CD4-positive, alpha-beta T cell treated with Interleukin-4 for 4 hours (primary cell): ENCODE results near the gene MAP2K6.

Experiments
- DNase-seq: peaks from one replicate; pipeline ENCODE4 v3.0.0-alpha.2; 2020

MAP2K6 gene

DNA sequence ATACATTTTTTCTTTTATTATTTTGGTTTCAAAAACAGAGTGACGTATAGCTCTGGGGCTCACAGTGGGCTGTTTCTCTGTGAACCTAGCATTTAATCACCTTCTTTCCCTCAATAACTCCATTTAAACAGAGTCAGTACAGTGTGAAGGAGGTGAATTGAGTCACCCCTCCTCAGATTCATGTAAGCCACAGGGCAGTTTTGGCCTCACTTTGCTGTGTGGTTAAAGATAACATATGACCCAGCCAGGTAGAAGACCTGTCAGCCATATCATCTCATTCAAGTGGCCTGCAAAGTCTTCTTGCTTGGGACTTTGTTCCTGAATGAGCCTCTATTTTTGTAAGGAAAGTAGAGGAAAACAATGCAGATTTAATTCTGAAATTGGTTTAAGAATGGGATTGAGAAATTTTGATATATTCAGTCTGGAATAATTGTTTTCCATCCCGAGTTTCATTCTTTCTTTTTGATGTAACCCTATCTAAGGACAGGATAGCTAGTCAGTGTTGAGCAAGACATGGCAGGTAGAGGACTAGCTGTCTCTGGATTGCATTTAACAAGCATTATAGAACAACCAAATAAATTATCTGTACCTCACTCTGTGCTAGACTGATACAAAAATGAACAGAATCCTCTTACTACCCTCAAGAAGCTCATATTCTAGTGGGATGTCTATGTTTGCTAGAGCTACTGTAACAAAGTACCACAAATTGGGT is 13.1 kb downstream of the MAP2K6 start:
- no peak for DNase-seq

GRCh38 chr17:69428252-69428980 is 13.9 kb downstream of the MAP2K6 start:
- DNase-seq: no peak

- no peak for DNase-seq
These were observed 16.0 kb downstream of the MAP2K6 start for GRCh38 chr17:69430488-69430887.

- DNase-seq: no peak
These were observed 17.3 kb downstream of the MAP2K6 start for GRCh38 chr17:69431835-69432234.

DNA sequence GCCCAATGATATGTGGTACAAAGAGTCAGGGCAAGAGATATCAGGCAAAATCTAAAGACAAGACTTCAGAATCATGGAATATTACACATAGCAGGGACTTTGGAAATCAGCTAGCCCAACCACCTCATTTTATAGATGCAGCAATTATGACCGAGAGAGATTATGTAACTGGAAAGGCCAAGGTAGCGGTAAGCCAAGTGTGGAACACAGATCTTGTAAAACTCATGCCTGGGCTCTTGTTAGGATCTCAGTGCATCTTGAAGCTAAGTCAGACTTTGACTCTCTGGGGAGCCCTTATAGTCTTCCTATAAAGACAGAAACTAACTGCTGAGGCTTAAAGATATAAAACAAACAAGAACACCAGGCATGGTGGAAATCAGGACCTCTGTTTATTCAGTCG is 18.6 kb downstream of the MAP2K6 start:
- DNase-seq: no peak

- no peak for DNase-seq
These were observed 19.7 kb downstream of the MAP2K6 start for GRCh38 chr17:69434164-69434579.

GRCh38 chr17:69435971-69436696 is 21.6 kb downstream of the MAP2K6 start:
- DNase-seq: no peak

DNA sequence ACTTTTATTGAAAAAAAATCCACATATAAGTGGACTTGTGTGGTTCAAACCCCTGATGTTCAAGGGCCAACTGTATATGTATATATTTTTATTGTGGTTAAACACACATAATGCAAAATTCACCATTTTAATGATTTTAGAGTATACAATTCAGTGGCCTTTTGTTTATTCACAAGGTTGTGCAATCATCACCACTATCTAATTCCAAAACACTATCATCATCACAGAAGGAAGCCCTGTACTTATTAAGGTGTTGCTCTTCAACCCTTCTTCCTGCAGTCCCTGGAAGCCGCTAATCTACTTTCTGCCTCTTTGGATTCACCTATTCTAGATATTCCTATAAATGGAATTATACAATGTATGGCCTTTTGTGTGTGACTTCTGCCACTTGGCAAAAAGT is 23.0 kb downstream of the MAP2K6 start:
- DNase-seq: no peak

- DNase-seq: no peak
These were observed 24.3 kb downstream of the MAP2K6 start for GRCh38 chr17:69438776-69439175.

DNA sequence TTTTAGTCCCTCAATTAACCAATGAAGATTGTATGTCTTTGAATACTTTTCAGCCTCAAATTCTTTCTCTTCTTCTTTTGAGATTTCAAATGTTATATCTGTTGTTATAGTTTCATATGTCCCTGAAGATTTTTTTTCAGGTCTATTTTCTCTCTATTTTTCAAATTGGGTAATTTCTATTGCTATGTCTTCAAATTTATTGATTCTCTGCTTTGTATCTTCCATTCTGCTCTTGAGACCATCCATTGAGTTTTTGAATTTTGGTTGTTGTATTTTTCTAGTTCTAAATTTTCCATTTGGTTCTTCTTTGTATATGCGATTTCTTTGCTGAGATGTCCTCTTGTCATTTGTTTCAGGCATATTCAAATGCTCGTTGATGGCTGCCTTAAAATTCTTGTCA is 26.7 kb downstream of the MAP2K6 start:
- no peak for DNase-seq

DNA sequence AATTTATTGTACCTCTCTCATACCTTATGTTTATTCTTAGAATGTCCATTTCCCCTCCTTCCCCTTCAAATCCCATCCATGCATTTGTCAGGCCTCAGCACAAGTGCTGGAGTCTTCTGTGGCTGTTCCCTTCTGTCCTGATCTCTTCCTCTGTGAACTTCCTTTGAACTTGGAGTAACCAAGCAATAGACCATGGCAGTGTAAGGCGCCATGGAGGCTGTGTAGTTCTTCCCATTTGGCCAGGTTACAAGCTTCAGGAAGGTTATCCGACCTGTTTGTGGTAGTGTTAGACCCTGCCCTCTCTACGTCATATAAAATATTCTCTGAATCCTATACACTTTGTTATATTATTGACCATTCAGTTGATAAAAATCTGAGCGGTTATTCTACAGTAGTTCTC is 28.6 kb downstream of the MAP2K6 start:
- no peak for DNase-seq

- DNase-seq: no peak
These were observed 29.5 kb downstream of the MAP2K6 start for GRCh38 chr17:69444023-69444422.

- DNase-seq: no peak
These were observed 30.6 kb downstream of the MAP2K6 start for GRCh38 chr17:69445132-69445531.

DNA sequence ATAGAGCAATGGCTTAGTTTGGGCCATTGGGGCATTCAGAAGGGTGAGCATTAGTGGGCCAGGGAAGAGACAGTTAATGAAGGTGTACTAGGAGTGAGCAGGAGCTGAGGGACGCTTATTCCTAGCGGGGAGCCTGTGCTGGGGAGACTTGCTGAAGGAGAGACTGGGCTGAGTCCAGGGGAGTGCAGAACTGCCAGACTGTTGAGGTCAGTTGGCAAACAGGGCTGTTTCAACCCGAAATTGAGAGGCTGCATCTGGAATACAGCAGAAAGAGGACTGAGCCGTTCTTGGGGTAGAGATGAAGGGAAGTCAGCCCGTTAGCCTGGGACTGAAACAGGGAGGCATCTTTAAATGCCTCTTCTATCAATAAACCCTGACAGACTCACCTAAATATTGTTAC is 33.2 kb downstream of the MAP2K6 start:
- DNase-seq: no peak

- DNase-seq: no peak
These were observed 34.1 kb downstream of the MAP2K6 start for GRCh38 chr17:69448431-69449102.

GRCh38 chr17:69450131-69450530 is 35.6 kb downstream of the MAP2K6 start:
- no peak for DNase-seq

GRCh38 chr17:69450918-69451317 is 36.4 kb downstream of the MAP2K6 start:
- no peak for DNase-seq

GRCh38 chr17:69451416-69452394 is 37.2 kb downstream of the MAP2K6 start:
- no peak for DNase-seq

DNA sequence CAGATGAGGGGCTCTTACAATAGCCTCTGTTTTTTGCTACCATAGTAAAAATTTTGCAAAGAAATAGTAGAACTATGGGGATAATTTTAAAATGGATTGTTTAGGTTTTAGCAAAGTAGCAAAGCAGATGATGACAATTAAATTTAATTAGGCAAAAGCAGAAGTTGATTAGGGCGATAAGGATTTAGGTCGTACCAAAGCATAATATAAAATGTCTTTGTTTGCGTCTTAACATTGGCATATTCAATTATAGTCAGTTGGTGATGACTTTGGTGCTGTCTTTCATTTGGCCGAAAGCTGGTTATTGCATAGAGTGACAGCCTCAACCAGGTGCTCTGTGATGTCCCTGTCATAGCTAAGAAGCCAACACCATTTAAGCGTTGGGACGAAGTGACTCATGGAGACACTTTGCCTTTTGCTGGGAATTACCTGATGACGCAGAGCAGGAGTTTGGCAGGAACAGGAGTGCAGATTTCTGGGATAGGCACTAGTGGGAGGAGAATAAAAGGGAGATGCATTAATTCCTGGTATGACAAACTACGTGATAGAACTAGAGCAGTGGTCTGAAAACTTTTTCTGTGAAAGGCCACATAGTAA is 38.3 kb downstream of the MAP2K6 start:
- no peak for DNase-seq

- no peak for DNase-seq
These were observed 39.6 kb downstream of the MAP2K6 start for GRCh38 chr17:69454051-69454450.

- DNase-seq: no peak
These were observed 40.5 kb downstream of the MAP2K6 start for GRCh38 chr17:69455040-69455439.

GRCh38 chr17:69457603-69458002 is 43.1 kb downstream of the MAP2K6 start:
- no peak for DNase-seq
